ENCODE data around the gene ARTN. TPM values are rescaled to one million over a fixed set of nuclear protein-coding genes. Genes with fewer than 3 reads are reported as not detected.
A peak's percentile ranks its signal among the peaks of the same experiment; 100 is the strongest.

ARTN gene
- total and polyA plus RNA-seq, 9 of the 15 experiments (the other 6 are each of a cell fraction or from before 2014, with no cell fraction given), result 0.06 to 0.38 TPM; not detected in 7

DNA sequence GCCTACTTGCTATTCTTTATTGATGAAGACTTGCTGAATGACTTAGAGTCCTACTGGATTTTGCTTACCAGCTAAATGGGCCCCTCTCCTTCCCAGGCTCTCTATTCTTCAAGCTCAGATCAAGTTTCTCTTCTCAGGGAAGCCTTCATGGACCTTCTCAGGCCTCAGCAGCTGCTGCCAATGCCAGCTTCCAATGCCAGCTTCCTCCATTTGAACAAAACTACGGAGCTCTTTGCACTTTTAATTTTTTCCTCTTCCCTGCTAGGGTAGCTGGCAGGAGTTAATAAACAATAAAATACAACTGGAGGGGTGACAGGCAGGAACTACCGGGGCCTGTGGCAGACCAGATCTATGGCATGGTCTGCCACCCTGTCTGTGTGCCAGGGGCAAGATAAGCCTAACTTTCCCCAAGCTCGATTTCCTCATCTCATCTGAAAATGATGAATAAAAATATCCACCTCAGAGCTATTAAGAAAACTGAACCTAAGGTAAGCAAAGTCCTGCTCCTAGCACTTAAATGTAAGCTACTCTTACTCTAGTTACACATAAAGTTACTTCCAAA is 12.2 kb downstream of the ARTN start (continued):
- TF ChIP-seq, protein P1, sequence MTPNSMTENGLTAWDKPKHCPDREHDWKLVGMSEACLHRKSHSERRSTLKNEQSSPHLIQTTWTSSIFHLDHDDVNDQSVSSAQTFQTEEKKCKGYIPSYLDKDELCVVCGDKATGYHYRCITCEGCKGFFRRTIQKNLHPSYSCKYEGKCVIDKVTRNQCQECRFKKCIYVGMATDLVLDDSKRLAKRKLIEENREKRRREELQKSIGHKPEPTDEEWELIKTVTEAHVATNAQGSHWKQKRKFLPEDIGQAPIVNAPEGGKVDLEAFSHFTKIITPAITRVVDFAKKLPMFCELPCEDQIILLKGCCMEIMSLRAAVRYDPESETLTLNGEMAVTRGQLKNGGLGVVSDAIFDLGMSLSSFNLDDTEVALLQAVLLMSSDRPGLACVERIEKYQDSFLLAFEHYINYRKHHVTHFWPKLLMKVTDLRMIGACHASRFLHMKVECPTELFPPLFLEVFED (CRISPR knock-in tag; conservative IDR thresholded peaks at IDR 0.05), result no peak
- TF ChIP-seq RNF2 (IDR thresholded peaks at IDR 0.05), result no peak
- no peak for TF ChIP-seq TEAD2 (tag; IDR thresholded peaks at IDR 0.05)
- TF ChIP-seq CBFA2T2 (conservative IDR thresholded peaks at IDR 0.05), result no peak
- TF ChIP-seq ZNF589 (CRISPR knock-in tag; IDR thresholded peaks at IDR 0.05; ENCODE audit: low read depth), result 0 out of 2 replicates have a peak, but pooled peaks have one; percentile 19
- TF ChIP-seq, protein P2, sequence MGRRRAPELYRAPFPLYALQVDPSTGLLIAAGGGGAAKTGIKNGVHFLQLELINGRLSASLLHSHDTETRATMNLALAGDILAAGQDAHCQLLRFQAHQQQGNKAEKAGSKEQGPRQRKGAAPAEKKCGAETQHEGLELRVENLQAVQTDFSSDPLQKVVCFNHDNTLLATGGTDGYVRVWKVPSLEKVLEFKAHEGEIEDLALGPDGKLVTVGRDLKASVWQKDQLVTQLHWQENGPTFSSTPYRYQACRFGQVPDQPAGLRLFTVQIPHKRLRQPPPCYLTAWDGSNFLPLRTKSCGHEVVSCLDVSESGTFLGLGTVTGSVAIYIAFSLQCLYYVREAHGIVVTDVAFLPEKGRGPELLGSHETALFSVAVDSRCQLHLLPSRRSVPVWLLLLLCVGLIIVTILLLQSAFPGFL (CRISPR knock-in tag; IDR thresholded peaks at IDR 0.05), result no peak
- TF ChIP-seq NFIX (CRISPR knock-in tag; IDR thresholded peaks at IDR 0.05; ENCODE audit: low read depth), result no peak
- no peak for TF ChIP-seq SMARCC2 (IDR thresholded peaks at IDR 0.05; ENCODE audit: low read depth)

Data from K562 (cell line).